H9 (cell line): ENCODE data around the gene COX8A. TPM values are rescaled to one million over a fixed set of nuclear protein-coding genes. Genes with fewer than 3 reads are reported as not detected.

ENCODE experiments used
- DNase-seq: peaks from one replicate; pipeline ENCODE4 v3.0.0-alpha.2; 2017
- H2AFZ ChIP-seq: one replicate; pipeline ENCODE4 v1.6.1; 2013; ENCODE audit warnings: mild to moderate bottlenecking, low read length, control low read depth, moderate library complexity
- H2AK5ac ChIP-seq: 2 replicates; pipeline ENCODE4 v1.6.1; 2013; ENCODE audit warnings: low read length, control low read depth, mixed read lengths; ENCODE audit not compliant: insufficient read length
- H2BK120ac ChIP-seq: one replicate; pipeline ENCODE4 v1.6.1; 2013; ENCODE audit warnings: low read depth, mild to moderate bottlenecking, low read length, control low read depth, inconsistent platforms; ENCODE audit not compliant: poor library complexity, severe bottlenecking
- H2BK12ac ChIP-seq: 2 replicates; pipeline ENCODE4 v1.6.1; 2013; ENCODE audit warnings: low read length, control low read depth, mixed read lengths, low read depth; ENCODE audit not compliant: insufficient read length
- H2BK15ac ChIP-seq: 2 replicates; pipeline ENCODE4 v1.6.1; 2013; ENCODE audit warnings: low read depth, low read length, control low read depth
- H2BK20ac ChIP-seq: one replicate; pipeline ENCODE4 v1.6.1; 2013; ENCODE audit warnings: low read depth, mild to moderate bottlenecking, low read length, control low read depth, inconsistent platforms; ENCODE audit not compliant: poor library complexity, severe bottlenecking
- H2BK5ac ChIP-seq: 2 replicates; pipeline ENCODE4 v1.6.1; 2013; ENCODE audit warnings: low read length, control low read depth, mixed read lengths; ENCODE audit not compliant: insufficient read length
- H3K14ac ChIP-seq: 2 replicates; pipeline ENCODE4 v1.6.1; 2013; ENCODE audit warnings: low read length, control low read depth; ENCODE audit not compliant: insufficient read depth
- H3K18ac ChIP-seq: 2 replicates; pipeline ENCODE4 v1.6.1; 2013; ENCODE audit warnings: low read depth, mild to moderate bottlenecking, mixed read lengths, low read length, control low read depth; ENCODE audit not compliant: insufficient read length
- H3K23ac ChIP-seq: 2 replicates; pipeline ENCODE4 v1.6.1; 2013; ENCODE audit warnings: low read length, control low read depth, mixed read lengths, low read depth; ENCODE audit not compliant: insufficient read length
- H3K23me2 ChIP-seq: 2 replicates; pipeline ENCODE4 v1.6.1; 2013; ENCODE audit warnings: low read depth, mild to moderate bottlenecking, mixed read lengths, low read length, control low read depth; ENCODE audit not compliant: insufficient read length, poor library complexity, severe bottlenecking
- H3K27ac ChIP-seq: 2 replicates; pipeline ENCODE4 v1.5.1; 2013; ENCODE audit warnings: low read length, control low read depth, mixed read lengths, low read depth; ENCODE audit not compliant: insufficient read length
- H3K27me3 ChIP-seq: 2 replicates; pipeline ENCODE4 v1.6.1; 2013; ENCODE audit warnings: low read length, control low read depth, inconsistent platforms; ENCODE audit not compliant: insufficient read depth
- H3K4ac ChIP-seq: 2 replicates; pipeline ENCODE4 v1.6.1; 2013; ENCODE audit warnings: low read depth, mild to moderate bottlenecking, control low read depth, inconsistent platforms, low read length, moderate library complexity
- H3K4me1 ChIP-seq: 2 replicates; pipeline ENCODE4 v1.6.1; 2013; ENCODE audit warnings: low read length, control low read depth, inconsistent platforms; ENCODE audit not compliant: insufficient read depth
- H3K4me2 ChIP-seq: 2 replicates; pipeline ENCODE4 v1.6.1; 2013; ENCODE audit warnings: low read length, control low read depth, mixed read lengths; ENCODE audit not compliant: insufficient read length, insufficient read depth
- H3K56ac ChIP-seq: 2 replicates; pipeline ENCODE4 v1.6.1; 2013; ENCODE audit warnings: low read depth, mild to moderate bottlenecking, mixed read lengths, low read length, control low read depth; ENCODE audit not compliant: insufficient read length
- H3K79me1 ChIP-seq: 2 replicates; pipeline ENCODE4 v1.6.1; 2013; ENCODE audit warnings: low read depth, mild to moderate bottlenecking, moderate library complexity, low read length, control low read depth, inconsistent platforms; ENCODE audit not compliant: insufficient read depth, poor library complexity, severe bottlenecking
- H3K79me2 ChIP-seq: 2 replicates; pipeline ENCODE4 v1.6.1; 2013; ENCODE audit warnings: low read length, control low read depth, inconsistent platforms; ENCODE audit not compliant: insufficient read depth
- H3K9ac ChIP-seq: 2 replicates; pipeline ENCODE4 v1.6.1; 2013; ENCODE audit warnings: low read length, control low read depth, mixed read lengths; ENCODE audit not compliant: insufficient read length; ENCODE audit errors: extremely low read depth
- H3K9me3 ChIP-seq: one replicate; pipeline ENCODE4 v1.6.1; 2013; ENCODE audit warnings: low read depth, low read length, inconsistent platforms; ENCODE audit not compliant: control insufficient read depth
- H3T11ph ChIP-seq: one replicate; pipeline ENCODE4 v1.6.1; 2013; ENCODE audit warnings: mild to moderate bottlenecking, low read length, control low read depth, inconsistent platforms
- H4K20me1 ChIP-seq: one replicate; pipeline ENCODE4 v1.6.1; 2013; ENCODE audit not compliant: control insufficient read depth, insufficient read length, insufficient read depth
- H4K5ac ChIP-seq: 2 replicates; pipeline ENCODE4 v1.6.1; 2013; ENCODE audit warnings: low read depth, mild to moderate bottlenecking, mixed read lengths, low read length, control low read depth; ENCODE audit not compliant: insufficient read length
- H4K8ac ChIP-seq: replicated peaks from 2 replicates; pipeline ENCODE4 v1.6.1; 2013; ENCODE audit warnings: low read length, control low read depth, mixed read lengths, low read depth; ENCODE audit not compliant: insufficient read length
- H4K91ac ChIP-seq: 2 replicates; pipeline ENCODE4 v1.6.1; 2013; ENCODE audit warnings: low read depth, mild to moderate bottlenecking, moderate library complexity, mixed read lengths, low read length, control low read depth; ENCODE audit not compliant: insufficient read length
- H3K27ac Mint-ChIP-seq, 3 experiments: 2 replicates in 2 of 3; 3 replicates in 1 of 3; pipeline ENCODE4 v1.8.0; 2020 to 2021; ENCODE audit warnings: mixed read lengths in 3 of 3, mild to moderate bottlenecking in 1 of 3, moderate library complexity in 1 of 3
- H3K27me3 Mint-ChIP-seq: 2 replicates; pipeline ENCODE4 v1.8.0; 2021; ENCODE audit warnings: low read depth, mild to moderate bottlenecking, moderate library complexity, mixed read lengths
- H3K36me3 Mint-ChIP-seq, 3 experiments: 2 replicates in 2 of 3; 3 replicates in 1 of 3; pipeline ENCODE4 v1.8.0; 2020 to 2021; ENCODE audit warnings: low read depth in 3 of 3, mixed read lengths in 3 of 3; ENCODE audit not compliant: insufficient read depth in 1 of 3
- H3K4me1 Mint-ChIP-seq, 2 experiments: 2 replicates each; pipeline ENCODE4 v1.8.0; 2020; ENCODE audit warnings: mixed read lengths in 2 of 2
- H3K4me3 Mint-ChIP-seq, 2 experiments: 2 replicates in 1 of 2; 3 replicates in 1 of 2; pipeline ENCODE4 v1.8.0; 2020 to 2021; ENCODE audit warnings: mild to moderate bottlenecking in 2 of 2, mixed read lengths in 2 of 2, moderate library complexity in 1 of 2
- H3K9me3 Mint-ChIP-seq, 2 experiments: 2 replicates in 1 of 2; 3 replicates in 1 of 2; pipeline ENCODE4 v1.8.0; 2020; ENCODE audit warnings: mild to moderate bottlenecking in 2 of 2, mixed read lengths in 2 of 2, moderate library complexity in 1 of 2
- CTCF ChIP-seq: fragments of 200-600 bp; sonication (generic); conservative IDR thresholded peaks from 3 replicates; pipeline ENCODE4 v1.8.0; 2021; ENCODE audit warnings: antibody characterized with exemption, mild to moderate bottlenecking
- WGBS: extraction: QIAGEN DNeasy Blood & Tissue Kit; methylation state at CpG from one replicate; pipeline ENCODE4 v1.1.7; 2013; ENCODE audit warnings: missing lambda C conversion rate, low lambda C conversion rate, mixed read lengths; ENCODE audit not compliant: insufficient read length; ENCODE audit errors: extremely low coverage; 5-methylcytosine and 5-hydroxymethylcytosine counted together
- total RNA-seq: library from RNA; stranded (reverse); gene quantifications from 2 replicates; pipeline ENCODE4 v1.2.1, GENCODE V29; 2021

COX8A gene
- total RNA-seq, 1 experiment from 2014 or later: 429 TPM

- H3K36me3 Mint-ChIP-seq: peaks cover 11 to 42% (median 35%) of the 10 kb centered on the region in 3 experiments; a peak in 6 of 7 replicates
- no peak overlapping the region for H3K14ac ChIP-seq
- H3K4me1 Mint-ChIP-seq: peaks cover under 1 to 8% of the 10 kb centered on the region in 2 experiments; a peak in 3 of 4 replicates
These were observed 28.8 kb upstream of the COX8A start for GRCh38 chr11:63945477-63946163.

More at GRCh38 chr11:63945477-63946163, 28.8 kb upstream of the COX8A start:
- peak; percentile 73 for DNase-seq
- no peaks in the 10 kb centered on the region for H3K27me3 ChIP-seq
- WGBS: no CpG with 5 or more reads among the region's 14 CpGs
- no peak overlapping the region for H3K23ac ChIP-seq
- Mint-ChIP-seq H3K27me3 (no peaks in the 10 kb centered on the region), H3K9me3 (no peaks in the 10 kb centered on the region; a peak in 1 of 5 replicates), H3K4me3 (no peak overlapping the region), H3K27ac (peak overlapping the region in 2 of 3 experiments; percentile 39 to 76; a peak in 4 of 7 replicates)
- H4K8ac ChIP-seq: no peak overlapping the region
- no peaks in the 10 kb centered on the region for H3K79me1 ChIP-seq
- no peak overlapping the region for H2BK12ac ChIP-seq
- no peak overlapping the region for H3K4ac ChIP-seq
- peaks cover 5% of the 10 kb centered on the region; the same call in 1 of the 2 replicates for H3K79me2 ChIP-seq
- no peak overlapping the region for H3K27ac ChIP-seq
- H2BK20ac ChIP-seq: no peak overlapping the region
- no peaks in the 10 kb centered on the region for H3K9me3 ChIP-seq
- no peaks in the 10 kb centered on the region for H3K4me1 ChIP-seq
- no peaks in the 10 kb centered on the region for H4K20me1 ChIP-seq
- H4K5ac ChIP-seq: no peak overlapping the region
- H2AK5ac ChIP-seq: no peak overlapping the region
- H2BK120ac ChIP-seq: no peak overlapping the region
- H2BK15ac ChIP-seq: no peak overlapping the region
- no peak overlapping the region for H3K18ac ChIP-seq
- H2AFZ ChIP-seq: no peak overlapping the region
- H4K91ac ChIP-seq: no peak overlapping the region
- H3K56ac ChIP-seq: no peak overlapping the region
- TF ChIP-seq CTCF: peak; percentile 73
- H3K9ac ChIP-seq: no peak overlapping the region
- H3K4me2 ChIP-seq: no peak overlapping the region
- no peak overlapping the region for H3T11ph ChIP-seq
- H3K23me2 ChIP-seq: no peaks in the 10 kb centered on the region
- H2BK5ac ChIP-seq: no peak overlapping the region
